GM12873 (cell line): ENCODE measurements around the gene GRID2.

ENCODE experiments used
- CTCF ChIP-seq: IDR thresholded peaks from 2 replicates; pipeline ENCODE4 v1.5.1; 2012; ENCODE audit warnings: low read depth, mild to moderate bottlenecking, moderate library complexity, low read length, control low read depth; ENCODE audit not compliant: insufficient read depth; ENCODE audit errors: missing control alignments

GRID2 gene

GRCh38 chr4:92521941-92522340 is 218.2 kb downstream of the GRID2 start:
- TF ChIP-seq CTCF: no peak

- no peak for TF ChIP-seq CTCF
Observed at GRCh38 chr4:92522356-92522755, 218.6 kb downstream of the GRID2 start.

GRCh38 chr4:92524131-92524530 is 220.4 kb downstream of the GRID2 start:
- no peak for TF ChIP-seq CTCF

- no peak for TF ChIP-seq CTCF
Observed at GRCh38 chr4:92528541-92528940, 224.8 kb downstream of the GRID2 start.

GRCh38 chr4:92529510-92529909 is 225.7 kb downstream of the GRID2 start:
- no peak for TF ChIP-seq CTCF

- no peak for TF ChIP-seq CTCF
Observed at GRCh38 chr4:92535599-92535998, 231.8 kb downstream of the GRID2 start.

GRCh38 chr4:92551616-92552015 is 247.8 kb downstream of the GRID2 start:
- TF ChIP-seq CTCF: no peak
